Stimulated activated CD4-positive, alpha-beta T cell treated with anti-CD3 and anti-CD28 coated beads, Interleukin-15, amount 100 ng/mL, for 24 hours (primary cell): ENCODE data around the gene PPP1R18.
A peak's percentile ranks its signal among the peaks of the same experiment; 100 is the strongest.
"Not testable (repeated sequence)": the region's sequence is repeated elsewhere in the genome, so short reads cannot be mapped to it uniquely, and the experiment has no call there.

Experiments used
- DNase-seq: peaks from one replicate; pipeline ENCODE4 v3.0.0-alpha.2; 2020

Gene PPP1R18

DNA sequence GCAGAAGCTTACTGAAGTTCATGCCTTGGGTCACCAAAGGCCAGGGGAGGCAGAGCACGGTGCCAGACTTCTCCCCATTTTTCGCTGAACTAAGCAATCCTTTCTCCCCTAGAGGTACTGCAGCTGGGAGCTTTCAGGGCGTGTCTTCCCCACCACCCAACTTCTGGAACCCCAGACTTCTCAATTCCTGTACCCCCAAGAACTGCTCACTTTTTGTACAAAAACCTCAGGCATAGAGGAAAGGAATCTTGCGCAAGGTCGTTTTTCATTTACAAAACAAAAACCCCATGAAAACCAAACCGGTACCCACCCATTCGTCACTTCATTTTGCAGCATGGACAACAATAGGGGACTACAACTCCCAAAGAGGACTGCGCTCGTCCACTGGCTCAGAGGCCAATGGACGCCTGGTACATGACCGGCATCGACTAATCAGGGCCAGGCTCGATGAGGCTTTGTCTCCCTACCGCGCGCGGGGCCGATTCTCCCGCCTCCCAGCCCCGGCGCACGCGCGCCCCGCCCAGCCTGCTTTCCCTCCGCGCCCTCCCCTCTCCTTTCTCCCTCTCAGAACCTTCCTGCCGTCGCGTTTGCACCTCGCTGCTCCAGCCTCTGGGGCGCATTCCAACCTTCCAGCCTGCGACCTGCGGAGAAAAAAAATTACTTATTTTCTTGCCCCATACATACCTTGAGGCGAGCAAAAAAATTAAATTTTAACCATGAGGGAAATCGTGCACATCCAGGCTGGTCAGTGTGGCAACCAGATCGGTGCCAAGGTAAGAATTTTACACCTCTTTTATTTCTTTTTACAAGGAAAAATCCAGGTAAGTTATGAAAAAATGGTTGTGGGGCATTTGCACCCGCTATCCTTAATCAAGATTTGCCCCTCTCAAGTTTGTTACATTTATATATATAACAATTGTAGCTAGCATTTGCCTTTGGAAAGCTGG lies 33.6 kb upstream of the PPP1R18 start, which contains the start of gene TUBB:
Gene TUBB (plus strand): TSS at position 562 of the 947 bp plus-strand sequence. CDS start 155 bp downstream, at position 717.
- DNase-seq = peak; percentile 97

DNA sequence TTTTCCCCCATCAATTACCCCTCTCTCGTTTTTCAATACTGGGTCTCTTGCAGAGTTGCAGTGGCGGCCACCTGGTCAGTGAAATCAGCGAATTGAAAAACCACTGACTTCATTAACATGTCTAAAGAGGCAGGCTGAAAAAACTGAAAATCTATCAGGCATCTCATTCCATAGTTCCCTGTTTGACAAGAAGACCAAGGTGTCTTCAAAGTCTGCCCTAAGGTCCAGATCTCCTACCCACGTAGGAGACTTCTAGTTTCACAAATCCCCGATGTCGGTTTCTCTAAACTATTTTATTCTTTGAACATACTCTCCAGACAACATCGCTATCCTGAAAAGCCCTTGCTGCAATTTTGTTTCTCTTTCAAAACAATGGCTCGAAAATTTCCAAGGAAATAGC lies 32.9 kb upstream of the PPP1R18 start:
- no peak for DNase-seq

DNA sequence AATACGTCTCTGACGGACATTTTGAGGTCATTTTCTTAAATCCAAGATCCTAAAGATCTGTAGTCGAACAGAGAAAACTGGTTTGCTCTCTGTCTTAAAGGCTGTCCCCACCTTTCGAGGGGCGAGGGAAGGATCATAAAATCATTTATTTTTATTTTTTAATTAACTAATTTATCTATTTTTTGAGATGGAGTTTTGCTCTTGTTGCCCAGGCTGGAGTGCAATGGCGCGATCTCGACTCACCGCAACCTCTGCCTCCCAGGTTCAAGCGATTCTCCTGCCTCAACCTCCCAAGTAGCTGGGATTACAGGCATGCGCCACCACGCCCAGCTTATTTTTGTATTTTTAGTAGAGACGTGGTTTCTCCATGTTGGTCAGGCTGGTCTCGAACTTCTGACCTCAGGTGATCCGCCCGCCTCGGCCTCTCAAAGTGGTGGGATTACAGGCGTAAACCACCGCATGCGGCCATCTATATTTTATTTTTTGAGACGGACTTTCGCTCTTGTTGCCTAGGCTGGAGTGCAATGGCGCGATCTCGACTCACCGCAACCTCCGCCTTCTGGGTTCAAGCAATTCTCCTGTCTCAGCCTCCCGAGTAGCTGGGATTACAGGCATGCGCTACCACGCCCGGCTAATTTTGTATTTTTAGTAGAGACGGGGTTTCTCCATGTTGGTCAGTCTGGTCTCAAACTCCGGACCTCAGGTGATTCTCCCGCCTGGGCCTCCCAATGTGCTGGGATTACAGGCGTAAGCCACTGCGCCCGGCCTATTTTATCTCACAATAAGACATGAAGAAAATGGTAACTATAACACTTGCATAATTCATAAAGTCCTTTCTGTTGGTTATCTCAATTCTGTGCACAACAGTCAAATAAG lies 31.6 kb upstream of the PPP1R18 start:
- not testable (repeated sequence) for DNase-seq

DNA sequence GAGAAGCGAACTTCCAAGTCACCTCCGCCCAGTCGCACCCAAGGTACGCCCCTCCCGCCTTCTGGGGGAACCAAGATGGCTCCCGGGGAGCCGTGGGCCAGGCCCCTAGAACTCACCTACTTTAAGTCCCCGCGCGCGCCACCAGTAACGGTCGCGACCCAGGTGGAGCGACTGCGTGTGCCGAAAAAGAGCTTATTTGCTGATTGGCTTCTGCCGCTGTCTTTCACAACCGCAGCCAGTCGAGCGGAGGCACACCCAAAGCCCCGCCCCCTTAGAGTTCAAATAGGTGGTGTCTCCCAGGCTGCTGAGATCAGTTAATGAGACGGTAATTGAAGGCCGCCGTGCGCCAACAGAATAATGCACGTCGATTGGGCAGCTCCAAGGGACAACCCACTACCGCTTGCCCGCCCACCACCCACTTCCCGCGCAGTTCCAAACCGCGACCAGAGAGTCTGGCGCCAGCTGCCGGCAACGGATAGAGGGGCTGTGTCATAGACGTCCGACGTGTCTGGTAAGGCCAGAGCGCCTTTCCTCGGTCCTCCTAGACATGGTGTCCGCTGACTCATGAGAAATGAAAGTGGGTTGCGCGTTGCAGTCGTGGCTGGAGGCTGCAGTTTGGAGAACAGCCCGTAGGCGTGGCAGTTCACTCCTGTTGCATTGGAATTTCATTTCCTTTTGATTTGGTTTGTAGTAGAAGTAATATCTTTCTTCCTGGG lies 30.8 kb upstream of the PPP1R18 start, which contains the start of gene MDC1:
Gene MDC1 (minus strand): TSS at position 153 of the 716 bp plus-strand sequence. CDS start 2,106 bp downstream, outside the sequence.
- DNase-seq = peak; percentile 100

DNA sequence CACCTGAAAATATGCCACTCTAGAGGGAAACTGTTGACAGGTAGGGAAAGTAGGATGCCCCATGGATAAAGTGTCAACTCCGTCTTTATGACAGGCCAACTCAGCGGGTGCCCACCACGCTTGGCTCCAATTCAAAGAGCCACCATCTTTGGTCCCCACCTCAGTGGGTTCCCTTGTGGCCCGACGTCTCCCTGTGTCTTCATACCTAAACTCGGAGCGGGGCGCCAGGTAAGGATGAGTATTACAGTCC lies 30.4 kb upstream of the PPP1R18 start:
- DNase-seq = no peak

DNA sequence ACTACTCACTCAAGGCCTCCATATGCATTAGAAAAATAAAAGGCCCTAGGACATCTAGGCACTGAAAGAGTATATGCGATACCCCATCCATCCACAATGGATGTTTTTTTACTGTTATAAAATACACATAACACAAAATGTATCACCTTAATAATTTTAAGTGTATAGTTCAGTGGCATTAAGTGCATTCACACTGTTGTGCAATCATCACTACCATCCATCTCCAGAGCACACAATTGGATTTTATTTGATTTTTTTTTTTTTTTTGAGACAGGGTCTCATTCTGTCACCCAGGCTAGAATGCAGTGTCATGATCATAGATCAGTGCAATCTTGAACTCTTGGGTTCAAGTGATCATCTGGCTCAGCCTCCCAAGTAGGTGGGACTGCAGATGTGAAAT lies 27.8 kb upstream of the PPP1R18 start:
- DNase-seq = no peak

DNA sequence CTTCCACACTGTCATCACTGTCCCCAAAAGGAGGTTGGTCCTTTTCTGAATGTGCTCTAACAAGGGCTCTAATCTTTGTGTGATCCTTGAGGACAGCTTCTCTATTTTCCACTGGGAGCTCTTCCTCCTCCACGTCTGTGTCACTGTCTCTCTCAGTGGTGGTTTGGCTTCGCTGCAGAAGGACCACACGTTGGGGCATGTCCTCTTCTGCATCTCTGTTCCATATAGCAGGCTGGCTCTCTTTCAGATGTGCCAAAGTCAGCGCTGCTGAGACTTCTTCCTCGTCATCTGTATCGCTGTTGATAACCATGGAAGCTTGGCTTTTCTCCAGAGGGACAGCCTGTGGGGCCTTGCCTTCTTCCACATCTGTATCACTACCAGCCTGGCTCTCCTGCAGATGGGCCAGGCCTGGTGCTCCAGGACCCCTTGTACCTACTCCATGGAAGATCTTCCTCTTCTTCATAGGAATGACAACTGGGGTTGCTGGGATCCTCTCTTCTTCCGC lies 26.0 kb upstream of the PPP1R18 start:
- DNase-seq = no peak

DNA sequence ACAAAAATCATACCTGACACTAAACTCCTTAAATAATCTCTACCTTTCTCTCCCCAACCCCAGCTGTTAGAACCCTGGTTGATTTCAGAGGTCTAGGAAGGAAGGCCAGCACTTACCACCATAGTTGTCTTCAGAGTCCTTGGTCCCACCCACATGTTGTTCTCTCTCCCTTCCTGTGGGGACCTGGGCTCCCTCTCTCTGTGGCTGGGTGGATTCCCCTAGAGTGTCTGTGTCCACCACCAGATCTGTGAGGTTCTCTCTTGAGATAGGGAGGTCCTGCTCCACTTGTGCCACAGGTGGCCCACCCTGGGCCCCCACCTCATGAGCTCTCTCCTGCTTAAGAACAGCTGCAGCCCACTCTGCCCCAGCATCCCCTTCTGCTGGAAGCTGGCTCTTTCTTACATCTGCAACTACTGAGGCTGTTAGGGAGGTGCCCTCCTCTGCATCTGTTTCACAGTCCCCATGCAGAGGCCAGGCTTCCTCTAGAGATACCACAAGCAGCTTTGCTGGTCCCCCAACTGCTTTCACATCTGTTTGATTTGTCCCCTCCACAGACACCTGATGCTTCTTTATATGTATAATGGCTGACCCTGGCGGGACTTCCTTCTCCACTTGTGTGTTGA lies 25.4 kb upstream of the PPP1R18 start:
- DNase-seq = no peak

DNA sequence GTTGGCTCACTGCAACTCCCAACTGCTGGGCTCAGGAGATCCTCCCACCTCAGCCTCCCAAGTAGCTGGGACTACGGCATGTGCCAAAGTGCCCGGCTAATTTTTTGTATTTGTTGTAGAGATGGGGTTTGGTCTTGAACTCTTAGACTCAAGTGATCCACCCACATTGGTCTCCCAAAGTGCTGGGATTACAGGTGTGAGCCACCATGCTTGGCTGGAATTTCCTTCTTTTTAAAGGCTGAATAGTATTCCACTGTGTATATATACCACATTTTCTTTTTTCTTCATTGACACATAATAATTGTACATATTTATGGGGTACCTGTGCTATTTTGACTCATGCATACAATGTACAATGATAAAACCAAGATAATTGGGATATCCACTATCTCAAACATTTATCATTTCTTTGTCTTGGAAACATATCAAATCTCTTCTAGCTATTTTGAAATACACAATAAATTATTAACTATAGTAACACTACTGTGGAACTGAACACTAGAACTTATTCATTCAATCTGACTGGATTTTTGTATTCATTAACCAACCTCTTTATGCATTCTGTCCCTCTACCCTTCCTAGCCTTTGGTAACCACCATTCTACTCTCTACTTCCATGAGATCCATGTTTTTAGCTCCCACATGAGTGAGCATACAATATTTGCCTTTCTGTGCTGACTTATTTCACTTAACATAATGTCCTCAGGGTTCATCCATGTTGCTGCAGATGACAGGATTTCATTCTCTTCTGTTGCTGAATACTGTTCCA lies 22.8 kb upstream of the PPP1R18 start:
- DNase-seq = no peak

DNA sequence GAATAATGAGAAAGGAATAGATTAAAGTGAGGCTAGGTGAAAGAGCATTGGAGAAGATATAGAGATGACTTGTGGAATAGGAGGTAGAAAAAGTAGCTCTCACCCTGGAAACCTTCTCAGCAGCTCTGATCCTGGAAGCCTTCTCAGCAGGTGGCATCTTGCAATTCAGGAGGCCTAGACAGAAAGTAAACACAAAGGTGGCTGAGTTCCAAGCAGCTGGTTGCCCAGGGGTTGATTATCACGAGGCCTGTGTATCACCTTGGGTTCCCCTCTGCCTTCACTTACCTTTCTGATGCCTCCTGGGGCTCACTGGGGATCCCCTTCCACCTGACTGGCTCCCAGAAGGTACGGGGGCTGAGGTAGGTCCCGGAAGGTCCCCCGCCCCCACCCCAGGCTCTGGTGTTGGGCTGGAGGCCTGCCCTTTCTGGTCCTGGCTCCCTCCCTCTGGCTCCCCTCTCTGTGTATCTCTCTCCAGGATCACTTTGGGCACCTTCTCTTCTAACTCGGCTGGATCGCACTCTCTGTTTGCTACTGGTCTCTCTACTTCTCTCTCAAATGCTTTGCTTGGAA lies 20.9 kb upstream of the PPP1R18 start:
- no peak for DNase-seq

DNA sequence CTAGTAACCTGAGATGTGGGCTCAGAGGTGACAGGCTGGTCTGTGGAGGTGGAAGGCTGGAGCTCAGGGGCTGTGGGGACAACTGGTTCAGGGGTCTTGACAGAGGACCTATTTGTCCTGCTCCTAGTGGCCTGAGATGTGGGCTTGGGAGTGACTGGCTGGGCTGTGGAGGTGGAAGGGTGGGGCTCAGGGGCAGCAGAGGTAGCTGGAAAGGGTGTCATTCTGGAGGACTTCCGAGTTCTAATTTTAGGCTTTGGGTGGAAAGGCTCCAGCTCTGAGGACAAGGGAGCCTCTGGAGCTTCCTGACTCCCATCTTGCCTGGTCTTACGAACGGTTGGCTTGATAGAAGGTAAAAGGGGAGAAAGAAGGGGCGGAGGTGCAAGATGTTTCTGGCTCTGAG lies 19.2 kb upstream of the PPP1R18 start:
- DNase-seq = no peak

DNA sequence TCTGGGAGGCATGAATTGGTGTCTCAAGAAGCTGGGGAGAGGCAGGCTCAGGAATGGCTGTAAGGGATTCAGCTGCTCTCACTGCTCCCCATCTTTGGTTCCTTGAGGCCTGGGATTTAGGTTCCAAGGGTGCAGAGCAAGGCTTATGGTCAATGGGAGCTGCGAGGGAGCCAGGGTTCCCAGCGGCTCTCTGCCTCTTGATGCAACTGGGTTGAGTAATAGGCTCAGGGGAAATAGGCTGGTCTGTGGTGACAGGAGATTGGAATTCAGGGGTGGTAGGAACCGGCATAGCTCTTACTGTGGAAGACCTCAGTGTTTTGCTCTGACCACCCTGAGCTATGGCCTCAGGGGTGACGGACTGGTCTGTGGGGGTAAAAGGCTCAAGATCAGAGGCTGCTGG lies 17.4 kb upstream of the PPP1R18 start:
- no peak for DNase-seq

DNA sequence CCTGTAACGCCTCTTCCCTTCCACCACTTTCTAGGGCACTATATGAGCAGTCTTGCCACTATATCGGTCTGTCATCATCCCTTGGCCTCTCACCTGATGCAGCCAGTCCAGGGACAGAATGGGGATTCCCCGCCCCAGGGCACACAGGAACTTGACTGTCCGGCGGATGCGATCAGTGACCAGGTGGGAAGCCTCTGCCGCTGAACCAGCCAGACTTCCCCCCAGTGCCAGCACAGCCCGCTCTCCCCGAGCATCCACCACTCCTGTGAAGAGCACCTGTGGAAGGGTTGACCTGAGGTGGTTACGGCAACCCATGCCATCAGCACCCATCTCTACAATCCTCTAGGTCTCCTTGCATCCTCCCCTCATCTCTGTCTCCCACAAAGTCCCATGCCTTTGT lies 16.6 kb upstream of the PPP1R18 start:
- DNase-seq = no peak

DNA sequence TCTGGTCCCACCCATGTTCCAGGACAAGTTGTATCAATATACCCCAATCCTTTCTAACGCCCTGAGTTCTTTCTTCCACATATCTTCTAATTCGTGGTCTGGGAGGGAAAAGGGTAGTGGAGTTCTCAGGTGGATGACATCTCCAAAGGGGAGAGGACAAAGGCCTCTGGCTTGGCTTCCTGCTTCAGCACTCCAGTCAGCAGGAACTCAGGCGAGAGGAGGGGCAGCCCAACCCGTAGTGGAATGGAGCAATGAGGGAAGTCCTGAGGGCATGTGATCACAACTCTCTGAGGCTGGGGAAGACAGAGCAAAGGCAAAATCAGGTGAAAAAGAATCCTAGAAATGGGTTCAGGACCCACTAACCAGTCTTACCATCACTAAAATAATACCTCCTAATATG lies 13.9 kb upstream of the PPP1R18 start:
- DNase-seq = no peak

DNA sequence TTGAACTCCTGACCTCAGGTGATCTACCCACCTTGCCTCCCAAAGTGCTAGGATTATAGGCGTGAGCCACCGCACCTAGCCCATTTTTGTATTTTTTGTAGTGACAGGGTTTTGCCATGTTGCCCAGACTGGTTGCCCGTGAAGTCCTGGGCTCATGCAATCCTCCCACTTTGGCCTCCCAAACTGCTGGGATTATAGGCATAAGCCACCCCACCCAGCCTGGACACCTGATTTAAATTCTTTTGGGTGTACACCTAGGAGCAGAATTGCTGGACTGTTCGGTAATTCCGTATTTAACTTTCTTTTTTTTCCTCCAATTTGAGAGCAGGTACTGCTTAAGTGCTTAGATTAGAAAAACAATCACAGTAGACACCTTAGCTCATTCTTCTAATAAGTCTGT lies 10.0 kb upstream of the PPP1R18 start:
- no peak for DNase-seq

DNA sequence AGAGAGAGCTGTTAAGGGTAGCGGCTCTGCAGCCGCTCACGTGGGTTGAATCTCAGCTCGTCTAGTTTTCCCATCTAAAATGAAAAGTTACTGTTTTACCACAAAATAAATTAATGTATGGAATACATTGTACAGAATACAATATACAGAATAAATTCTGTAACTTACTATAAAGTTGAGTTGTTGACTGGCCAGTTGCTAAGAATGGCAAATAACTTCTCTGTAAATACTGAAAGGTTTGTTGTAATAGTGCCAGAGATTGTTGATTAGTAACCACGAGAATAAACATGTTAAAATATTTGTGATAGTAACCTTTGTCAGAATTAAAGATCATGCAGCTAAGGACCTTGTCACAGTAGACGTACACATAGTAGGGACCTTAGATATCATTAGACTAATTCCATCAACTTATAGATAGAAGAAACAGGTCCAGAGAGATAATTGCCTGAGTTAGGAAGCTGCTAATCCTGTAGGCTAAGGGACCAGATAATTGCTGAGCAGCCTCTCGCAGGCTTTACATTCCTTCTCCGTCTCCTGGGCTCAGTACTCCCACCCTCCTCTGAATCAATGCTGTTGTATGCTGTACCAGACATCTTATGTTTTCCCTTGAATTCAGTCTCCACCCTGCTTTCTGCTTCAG lies 4.9 kb upstream of the PPP1R18 start:
- DNase-seq = no peak

DNA sequence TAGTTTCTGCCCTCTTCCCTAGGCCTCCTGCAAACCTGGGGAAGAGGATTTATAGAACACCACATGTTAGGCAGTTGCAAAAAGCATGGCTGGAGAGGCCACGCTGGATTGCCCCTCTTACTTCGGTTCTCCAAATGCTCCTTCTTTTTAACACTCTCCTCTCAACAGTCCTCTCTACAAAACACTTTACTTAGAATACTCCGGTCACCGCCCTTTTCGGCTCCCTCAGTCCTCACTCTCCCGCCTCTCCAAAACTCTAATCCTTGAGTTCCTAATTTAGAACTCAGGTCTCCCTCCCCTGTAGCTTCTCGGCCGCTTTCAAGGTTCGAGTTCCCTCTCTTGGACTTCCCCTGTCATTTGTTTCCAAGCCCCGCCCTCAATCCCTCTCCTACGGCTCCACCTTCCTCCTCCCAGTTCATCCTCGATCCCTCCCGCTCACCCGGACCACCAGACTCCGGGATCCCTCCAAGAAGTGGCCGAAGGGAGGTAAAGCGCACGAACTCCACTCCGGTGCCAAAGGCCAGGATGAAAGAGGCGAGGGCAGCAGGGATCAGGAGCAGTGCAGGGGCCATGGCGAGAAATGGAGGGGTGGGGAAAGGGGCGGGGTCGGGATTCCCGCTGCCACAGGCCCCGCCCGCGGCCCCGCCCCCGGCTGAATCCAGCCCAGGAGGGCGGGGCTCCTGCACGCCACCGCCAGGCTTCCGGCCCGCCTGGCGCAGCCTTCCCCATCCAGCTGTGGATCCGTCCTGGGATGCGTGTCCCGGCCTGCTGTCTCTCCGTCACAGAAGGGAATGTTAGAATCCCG lies 4.2 kb upstream of the PPP1R18 start, which contains the start of gene NRM:
Gene NRM (minus strand): TSS at position 582 of the 805 bp plus-strand sequence. CDS start 10 bp downstream, at position 572.
- peak; percentile 87 for DNase-seq

DNA sequence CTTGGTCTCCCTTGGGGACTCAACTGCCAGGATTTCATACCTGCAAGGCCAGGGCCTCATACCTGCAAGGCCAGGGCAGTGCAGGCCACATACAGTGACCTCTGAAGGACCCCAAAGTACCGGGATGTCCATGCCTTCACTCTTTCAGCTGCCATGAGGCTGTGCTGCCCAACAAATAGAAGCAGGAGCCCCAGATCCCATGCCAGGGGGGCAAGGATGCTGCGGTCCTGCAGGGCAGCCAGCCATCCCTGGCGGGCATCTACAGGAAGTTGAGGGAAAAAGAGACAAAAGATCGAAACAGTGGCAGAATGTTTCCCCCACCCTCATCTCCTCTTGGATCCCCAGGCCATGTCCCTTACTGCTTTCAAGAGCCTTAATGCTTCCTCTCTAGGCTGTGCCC lies 3.5 kb upstream of the PPP1R18 start:
- no peak for DNase-seq

DNA sequence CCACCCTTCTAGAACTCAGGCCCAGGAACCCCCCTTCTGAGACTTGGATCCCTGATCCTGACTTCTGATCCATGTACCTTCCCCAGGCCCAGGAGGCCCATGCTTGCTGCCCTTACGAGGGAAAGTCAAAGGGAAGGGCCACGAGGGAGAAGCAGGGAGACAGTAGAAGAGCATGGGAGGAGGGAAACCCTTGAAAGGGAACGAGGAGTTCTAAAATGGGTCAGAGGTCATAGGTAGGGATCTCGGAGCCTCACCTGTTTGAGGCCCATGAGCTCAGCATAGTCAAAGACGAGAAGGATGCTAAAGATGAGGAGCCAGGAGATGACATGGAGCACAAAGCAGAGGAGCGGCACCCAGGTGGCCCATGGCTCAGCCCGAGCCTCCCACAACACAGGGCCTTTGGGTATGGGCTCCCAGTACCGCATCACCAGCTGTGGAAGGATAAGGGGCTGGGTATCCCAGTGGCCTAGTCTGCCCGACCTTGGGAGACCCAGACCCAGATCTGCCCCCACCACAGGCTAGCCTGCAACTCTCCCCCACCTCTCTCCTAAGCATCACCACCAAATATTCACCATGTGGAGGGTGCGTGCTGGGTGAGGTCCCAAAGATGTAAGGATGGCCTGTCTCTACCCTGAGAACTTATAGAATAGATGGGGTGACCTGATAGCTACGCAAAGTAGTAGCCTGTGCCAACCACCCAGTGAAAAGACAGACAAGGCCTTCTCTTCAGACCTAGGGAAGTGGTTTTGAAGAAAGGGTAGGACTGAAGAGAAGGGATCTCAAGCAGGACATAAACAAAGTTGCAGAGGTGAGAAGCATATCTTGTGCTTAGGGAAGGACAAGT lies 2.8 kb upstream of the PPP1R18 start:
- DNase-seq = no peak
